ENCODE data around the gene DLG5. TPM values are rescaled to one million over a fixed set of nuclear protein-coding genes. Genes with fewer than 3 reads are reported as not detected.

Gene DLG5
- total RNA-seq, 4 donors from 2014 or later: 28.6 to 51.2 (median 40.3) TPM

DNA sequence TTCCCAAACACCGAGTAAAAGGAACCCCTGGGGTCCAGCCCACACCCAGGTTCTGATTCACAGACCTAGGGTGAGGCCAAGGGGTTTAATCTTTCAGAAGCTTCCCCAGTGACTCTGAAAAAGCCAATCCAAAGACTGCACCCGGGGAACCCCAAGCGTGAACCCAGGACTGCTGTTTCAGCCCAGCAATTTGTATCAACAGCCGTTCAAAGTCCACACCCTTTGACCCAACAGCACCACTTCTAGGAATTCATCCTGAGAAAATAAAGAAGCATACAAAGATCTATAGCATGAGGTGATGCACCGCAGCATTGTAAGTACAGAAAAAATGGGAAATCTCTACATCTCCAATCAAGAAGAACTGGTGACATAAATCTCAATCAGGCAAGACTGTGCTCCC is 24.4 kb downstream of the DLG5 start:
- intact Hi-C loops (cut with DNase I; ENCODE audit: low total_unique reads): no loop called here
- TF ChIP-seq, protein P1, sequence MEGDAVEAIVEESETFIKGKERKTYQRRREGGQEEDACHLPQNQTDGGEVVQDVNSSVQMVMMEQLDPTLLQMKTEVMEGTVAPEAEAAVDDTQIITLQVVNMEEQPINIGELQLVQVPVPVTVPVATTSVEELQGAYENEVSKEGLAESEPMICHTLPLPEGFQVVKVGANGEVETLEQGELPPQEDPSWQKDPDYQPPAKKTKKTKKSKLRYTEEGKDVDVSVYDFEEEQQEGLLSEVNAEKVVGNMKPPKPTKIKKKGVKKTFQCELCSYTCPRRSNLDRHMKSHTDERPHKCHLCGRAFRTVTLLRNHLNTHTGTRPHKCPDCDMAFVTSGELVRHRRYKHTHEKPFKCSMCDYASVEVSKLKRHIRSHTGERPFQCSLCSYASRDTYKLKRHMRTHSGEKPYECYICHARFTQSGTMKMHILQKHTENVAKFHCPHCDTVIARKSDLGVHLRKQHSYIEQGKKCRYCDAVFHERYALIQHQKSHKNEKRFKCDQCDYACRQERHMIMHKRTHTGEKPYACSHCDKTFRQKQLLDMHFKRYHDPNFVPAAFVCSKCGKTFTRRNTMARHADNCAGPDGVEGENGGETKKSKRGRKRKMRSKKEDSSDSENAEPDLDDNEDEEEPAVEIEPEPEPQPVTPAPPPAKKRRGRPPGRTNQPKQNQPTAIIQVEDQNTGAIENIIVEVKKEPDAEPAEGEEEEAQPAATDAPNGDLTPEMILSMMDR (IDR thresholded peaks at IDR 0.05 in 4 of 5, conservative IDR thresholded peaks at IDR 0.05 in 1 of 5): no peak
- ATAC-seq: no peak
- no peaks in the 10 kb centered on the region for H3K36me3 ChIP-seq
- in situ Hi-C loops (cut with MboI; ENCODE audit: low sequenced_read_pairs in 4 of 4): no loop called here
- peak overlapping the region; percentile 76 to 85 (median 80) for H3K27ac ChIP-seq
- DNase-seq: no peak
- H3K27me3 ChIP-seq: no peaks in the 10 kb centered on the region
- H3K9me3 ChIP-seq: no peaks in the 10 kb centered on the region
- peaks cover 60 to 65% of the 10 kb centered on the region in 2 donors for H3K4me1 ChIP-seq
- H3K4me3 ChIP-seq: no peak overlapping the region

DNA sequence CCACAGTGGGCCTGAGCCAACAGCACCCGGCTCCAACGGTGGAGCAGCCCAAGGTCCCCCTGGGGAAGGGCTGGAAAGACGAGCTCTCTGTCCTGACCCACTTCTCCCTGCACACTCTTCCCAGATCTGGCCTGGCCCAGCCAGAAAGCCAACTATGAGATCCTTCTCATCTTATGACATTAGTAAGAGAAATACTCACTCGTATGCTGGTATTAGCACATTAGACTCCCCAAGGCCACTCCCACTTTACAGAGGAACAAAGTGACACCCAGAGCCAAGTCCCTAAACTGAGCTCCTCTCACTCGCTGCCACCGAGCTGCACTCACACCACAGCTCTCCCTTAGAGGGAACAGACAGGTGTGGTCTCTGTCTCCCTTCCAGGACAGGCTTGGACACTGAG is 24.8 kb downstream of the DLG5 start:
- peak overlapping the region; percentile 76 to 85 (median 80) for H3K27ac ChIP-seq
- intact Hi-C loops (cut with DNase I; ENCODE audit: low total_unique reads) (no loop called here), in situ Hi-C loops (cut with MboI; ENCODE audit: low sequenced_read_pairs in 4 of 4) (no loop called here)
- no peaks in the 10 kb centered on the region for H3K27me3 ChIP-seq
- peak; percentile 90 to 91 for ATAC-seq
- peak overlapping the region in 1 of 4 donors; percentile 7 for H3K4me3 ChIP-seq
- H3K36me3 ChIP-seq: no peaks in the 10 kb centered on the region
- TF ChIP-seq POLR2A (IDR thresholded peaks at IDR 0.05): no peak
- TF ChIP-seq, protein P1 (IDR thresholded peaks at IDR 0.05 in 4 of 5, conservative IDR thresholded peaks at IDR 0.05 in 1 of 5): no peak
- DNase-seq: peak; percentile 63 to 79
- H3K9me3 ChIP-seq: no peaks in the 10 kb centered on the region
- peaks cover 56 to 64% of the 10 kb centered on the region in 2 donors for H3K4me1 ChIP-seq

DNA sequence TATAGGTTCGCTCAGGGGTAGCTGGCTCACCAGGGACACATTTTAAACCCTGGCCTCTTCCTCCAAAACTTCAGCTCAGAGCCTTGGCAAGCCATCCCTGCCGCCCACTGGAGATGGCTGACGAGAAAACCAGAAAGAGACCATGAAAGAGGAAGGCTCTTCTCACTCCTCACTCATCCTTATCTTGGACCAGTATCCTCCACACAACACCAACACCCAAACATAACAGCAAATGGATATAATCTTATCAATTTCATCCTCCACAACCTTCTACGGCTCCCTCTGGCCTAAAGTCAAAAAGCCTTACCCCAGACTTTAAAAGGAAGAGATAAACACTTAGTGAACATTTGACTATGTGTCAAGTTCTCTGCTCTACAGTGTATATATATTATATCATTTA is 26.9 kb downstream of the DLG5 start:
- no peaks in the 10 kb centered on the region for H3K36me3 ChIP-seq
- TF ChIP-seq POLR2A (IDR thresholded peaks at IDR 0.05): no peak
- TF ChIP-seq, protein P1 (IDR thresholded peaks at IDR 0.05 in 4 of 5, conservative IDR thresholded peaks at IDR 0.05 in 1 of 5): no peak
- intact Hi-C loops (cut with DNase I; ENCODE audit: low total_unique reads): no loop called here

DNA sequence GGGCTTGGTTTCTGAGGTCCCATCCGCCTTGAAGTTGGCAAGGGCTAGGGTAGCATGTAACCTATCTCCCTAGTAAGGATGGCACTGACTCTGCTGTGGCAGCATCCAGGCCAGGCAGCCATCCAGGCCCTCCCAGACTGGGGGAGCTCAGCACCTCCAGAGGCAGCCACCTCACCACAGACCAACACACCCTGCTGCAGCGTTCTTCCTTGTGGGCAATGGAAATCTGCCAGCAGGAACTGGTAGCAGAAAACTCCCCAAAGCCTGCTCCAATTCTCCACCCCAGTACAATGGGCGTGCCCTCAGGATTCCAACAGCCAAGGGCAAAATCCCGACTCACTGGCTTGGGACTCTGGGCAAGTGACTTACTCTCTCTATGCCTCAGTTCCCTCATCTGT is 27.5 kb downstream of the DLG5 start:
- in situ Hi-C loops (cut with MboI; ENCODE audit: low sequenced_read_pairs in 4 of 4): no loop called here
- Histone ChIP-seq H3K4me3 (no peak overlapping the region), H3K9me3 (no peaks in the 10 kb centered on the region), H3K36me3 (no peaks in the 10 kb centered on the region), H3K4me1 (peaks cover 63 to 64% of the 10 kb centered on the region in 2 donors), H3K27ac (peak overlapping the region; percentile 53 to 85 (median 67)), H3K27me3 (no peaks in the 10 kb centered on the region)
- ATAC-seq (peak in 1 of 2 donors; percentile 25), DNase-seq (peak in 1 of 2 donors; percentile 56)
- no peak for TF ChIP-seq POLR2A (IDR thresholded peaks at IDR 0.05)
- TF ChIP-seq, protein P1 (IDR thresholded peaks at IDR 0.05 in 4 of 5, conservative IDR thresholded peaks at IDR 0.05 in 1 of 5): no peak
- intact Hi-C loops (cut with DNase I; ENCODE audit: low total_unique reads): no loop called here

More for the DNA sequence above, 26.9 kb downstream of the DLG5 start:
- no peaks in the 10 kb centered on the region for H3K9me3 ChIP-seq
- peaks cover 58 to 63% of the 10 kb centered on the region in 2 donors for H3K4me1 ChIP-seq
- no peaks in the 10 kb centered on the region for H3K27me3 ChIP-seq
- no peak for ATAC-seq
- no peak for DNase-seq
- in situ Hi-C loops (cut with MboI; ENCODE audit: low sequenced_read_pairs in 4 of 4): no loop called here
- H3K27ac ChIP-seq: peak overlapping the region; percentile 53 to 85 (median 67)
- no peak overlapping the region for H3K4me3 ChIP-seq

Measured in gastrocnemius medialis (tissue), 4 donors.